ENCODE measurements around the gene MSRB3.
A peak's percentile ranks its signal among the peaks of the same experiment; 100 is the strongest.
"Not testable (repeated sequence)": the region's sequence is repeated elsewhere in the genome, so short reads cannot be mapped to it uniquely, and the experiment has no call there.

The MSRB3 gene

GRCh38 chr12:65313719-65314317 is 35.3 kb downstream of the MSRB3 start:
- peaks cover under 1% of the 10 kb centered on the region for H3K4me1 ChIP-seq (ENCODE audit: insufficient read depth, low read length, poor library complexity, severe bottlenecking)
- H3K79me2 ChIP-seq (ENCODE audit: insufficient read depth, low read length) = peaks cover 30% of the 10 kb centered on the region; the same call in 1 of the 2 replicates
- H2AFZ ChIP-seq (ENCODE audit: low read length) = no peak overlapping the region
- no peaks in the 10 kb centered on the region for H3K9me3 ChIP-seq (ENCODE audit: insufficient read depth, low read depth, low read length)
- no peaks in the 10 kb centered on the region for H3K9me2 ChIP-seq (replicated peaks; ENCODE audit: low read depth, low read length)
- H3F3A ChIP-seq (ENCODE audit: low read depth) = no peaks in the 10 kb centered on the region
- H3K9ac ChIP-seq (ENCODE audit: low read depth, low read length, poor library complexity, severe bottlenecking) = no peak overlapping the region
- H3K27me3 ChIP-seq (ENCODE audit: insufficient read depth, low read length, poor library complexity, severe bottlenecking) = no peaks in the 10 kb centered on the region
- peaks cover 16% of the 10 kb centered on the region for H4K20me1 ChIP-seq (ENCODE audit: insufficient read depth, low read length, poor library complexity, severe bottlenecking)
- H3K4me3 ChIP-seq (ENCODE audit: low read length, poor library complexity, severe bottlenecking) = no peak overlapping the region
- TF ChIP-seq, protein P1, sequence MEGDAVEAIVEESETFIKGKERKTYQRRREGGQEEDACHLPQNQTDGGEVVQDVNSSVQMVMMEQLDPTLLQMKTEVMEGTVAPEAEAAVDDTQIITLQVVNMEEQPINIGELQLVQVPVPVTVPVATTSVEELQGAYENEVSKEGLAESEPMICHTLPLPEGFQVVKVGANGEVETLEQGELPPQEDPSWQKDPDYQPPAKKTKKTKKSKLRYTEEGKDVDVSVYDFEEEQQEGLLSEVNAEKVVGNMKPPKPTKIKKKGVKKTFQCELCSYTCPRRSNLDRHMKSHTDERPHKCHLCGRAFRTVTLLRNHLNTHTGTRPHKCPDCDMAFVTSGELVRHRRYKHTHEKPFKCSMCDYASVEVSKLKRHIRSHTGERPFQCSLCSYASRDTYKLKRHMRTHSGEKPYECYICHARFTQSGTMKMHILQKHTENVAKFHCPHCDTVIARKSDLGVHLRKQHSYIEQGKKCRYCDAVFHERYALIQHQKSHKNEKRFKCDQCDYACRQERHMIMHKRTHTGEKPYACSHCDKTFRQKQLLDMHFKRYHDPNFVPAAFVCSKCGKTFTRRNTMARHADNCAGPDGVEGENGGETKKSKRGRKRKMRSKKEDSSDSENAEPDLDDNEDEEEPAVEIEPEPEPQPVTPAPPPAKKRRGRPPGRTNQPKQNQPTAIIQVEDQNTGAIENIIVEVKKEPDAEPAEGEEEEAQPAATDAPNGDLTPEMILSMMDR (conservative IDR thresholded peaks at IDR 0.05; ENCODE audit: low read length) = peak; percentile 81
- TF ChIP-seq EZH2phosphoT487 (IDR thresholded peaks at IDR 0.05; ENCODE audit: borderline replicate concordance) = no peak
- peaks cover 26% of the 10 kb centered on the region; the same call in 1 of the 2 replicates for H3K36me3 ChIP-seq (ENCODE audit: insufficient read depth, low read length)
- H3K4me2 ChIP-seq (ENCODE audit: low read depth, low read length, poor library complexity, severe bottlenecking) = no peak overlapping the region

DNA sequence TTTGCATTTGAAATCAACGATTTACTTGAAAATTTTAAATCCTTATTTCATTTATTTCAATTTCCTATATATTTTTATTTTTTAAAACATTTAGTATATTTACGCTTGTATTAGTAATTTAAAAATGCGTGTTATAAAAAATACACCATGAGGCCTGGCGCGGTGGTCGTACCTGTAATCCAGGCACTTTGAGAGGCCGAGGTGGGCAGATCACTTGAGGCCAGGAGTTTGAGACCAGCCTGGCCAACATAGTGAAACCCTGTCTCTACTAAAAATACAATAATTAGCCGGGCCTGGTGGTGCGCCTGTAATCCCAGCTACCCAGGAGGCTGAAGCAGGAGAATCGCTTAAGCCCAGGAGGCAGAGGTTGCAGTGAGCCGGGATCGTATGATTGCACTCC is 36.8 kb downstream of the MSRB3 start:
- not testable (repeated sequence) for H2AFZ ChIP-seq (ENCODE audit: low read length); H3K4me2 ChIP-seq (ENCODE audit: low read depth, low read length, poor library complexity, severe bottlenecking); H3K4me1 ChIP-seq (ENCODE audit: insufficient read depth, low read length, poor library complexity, severe bottlenecking); H3F3A ChIP-seq (ENCODE audit: low read depth); H3K27me3 ChIP-seq (ENCODE audit: insufficient read depth, low read length, poor library complexity, severe bottlenecking); H3K9me3 ChIP-seq (ENCODE audit: insufficient read depth, low read depth, low read length); H3K9me2 ChIP-seq (replicated peaks; ENCODE audit: low read depth, low read length); H3K9ac ChIP-seq (ENCODE audit: low read depth, low read length, poor library complexity, severe bottlenecking); H3K4me3 ChIP-seq (ENCODE audit: low read length, poor library complexity, severe bottlenecking)
- Histone ChIP-seq H3K79me2 (ENCODE audit: insufficient read depth, low read length) (0 out of 2 replicates have a peak, but pooled peaks cover 19% of the 10 kb centered on the region), H3K36me3 (ENCODE audit: insufficient read depth, low read length) (peaks cover 12% of the 10 kb centered on the region; the same call in 1 of the 2 replicates), H4K20me1 (ENCODE audit: insufficient read depth, low read length, poor library complexity, severe bottlenecking) (peaks cover 13% of the 10 kb centered on the region)

- Histone ChIP-seq H3K9ac (ENCODE audit: low read depth, low read length, poor library complexity, severe bottlenecking) (no peak overlapping the region), H3F3A (ENCODE audit: low read depth) (no peaks in the 10 kb centered on the region), H3K36me3 (ENCODE audit: insufficient read depth, low read length) (no peaks in the 10 kb centered on the region), H2AFZ (ENCODE audit: low read length) (no peak overlapping the region), H3K4me3 (ENCODE audit: low read length, poor library complexity, severe bottlenecking) (no peak overlapping the region), H4K20me1 (ENCODE audit: insufficient read depth, low read length, poor library complexity, severe bottlenecking) (peaks cover 8% of the 10 kb centered on the region), H3K79me2 (ENCODE audit: insufficient read depth, low read length) (0 out of 2 replicates have a peak, but pooled peaks cover 14% of the 10 kb centered on the region), H3K9me2 (replicated peaks; ENCODE audit: low read depth, low read length) (no peaks in the 10 kb centered on the region), H3K27me3 (ENCODE audit: insufficient read depth, low read length, poor library complexity, severe bottlenecking) (no peaks in the 10 kb centered on the region), H3K4me2 (ENCODE audit: low read depth, low read length, poor library complexity, severe bottlenecking) (no peak overlapping the region), H3K9me3 (ENCODE audit: insufficient read depth, low read depth, low read length) (no peaks in the 10 kb centered on the region), H3K4me1 (ENCODE audit: insufficient read depth, low read length, poor library complexity, severe bottlenecking) (no peaks in the 10 kb centered on the region)
- no peak for TF ChIP-seq EZH2phosphoT487 (IDR thresholded peaks at IDR 0.05; ENCODE audit: borderline replicate concordance)
- TF ChIP-seq, protein P1 (conservative IDR thresholded peaks at IDR 0.05; ENCODE audit: low read length) = no peak
These were observed 39.8 kb downstream of the MSRB3 start for GRCh38 chr12:65318186-65318685.
